HG03432 (cell line): ENCODE results near the gene TXLNA.
A peak's percentile ranks its signal among the peaks of the same experiment; 100 is the strongest.

Source experiments
- ATAC-seq: cut with Tn5 transposase; IDR thresholded peaks from one replicate; pipeline ENCODE4 v1.9.1; 2021; ENCODE audit warnings: mild to moderate bottlenecking, moderate library complexity; ENCODE audit not compliant: unreplicated experiment

The TXLNA gene

GRCh38 chr1:32208469-32208868 lies 29.0 kb downstream of the TXLNA start:
- ATAC-seq, result no peak

DNA sequence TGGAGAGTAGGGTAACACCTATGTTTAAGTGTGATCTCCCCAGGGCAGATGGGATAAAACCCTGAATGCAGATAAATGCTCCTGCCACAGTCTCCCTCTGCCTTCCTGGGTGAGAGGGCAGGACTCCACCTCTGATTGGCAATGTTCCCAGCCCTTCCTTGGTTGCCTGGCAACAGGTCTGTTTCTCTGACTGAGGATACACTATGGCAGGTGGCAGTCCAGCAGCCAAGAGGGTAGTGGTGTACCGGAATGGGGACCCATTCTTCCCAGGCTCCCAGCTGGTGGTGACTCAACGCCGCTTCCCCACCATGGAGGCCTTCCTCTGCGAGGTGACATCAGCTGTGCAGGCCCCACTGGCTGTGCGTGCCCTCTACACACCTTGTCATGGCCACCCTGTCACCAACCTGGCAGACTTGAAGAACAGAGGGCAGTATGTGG lies 29.4 kb downstream of the TXLNA start, which contains the start of gene DCDC2B:
TSS of gene DCDC2B (plus strand) at position 199 of the 438 bp plus-strand sequence. CDS start at position 204, 5 bp downstream.
- ATAC-seq, result no peak

DNA sequence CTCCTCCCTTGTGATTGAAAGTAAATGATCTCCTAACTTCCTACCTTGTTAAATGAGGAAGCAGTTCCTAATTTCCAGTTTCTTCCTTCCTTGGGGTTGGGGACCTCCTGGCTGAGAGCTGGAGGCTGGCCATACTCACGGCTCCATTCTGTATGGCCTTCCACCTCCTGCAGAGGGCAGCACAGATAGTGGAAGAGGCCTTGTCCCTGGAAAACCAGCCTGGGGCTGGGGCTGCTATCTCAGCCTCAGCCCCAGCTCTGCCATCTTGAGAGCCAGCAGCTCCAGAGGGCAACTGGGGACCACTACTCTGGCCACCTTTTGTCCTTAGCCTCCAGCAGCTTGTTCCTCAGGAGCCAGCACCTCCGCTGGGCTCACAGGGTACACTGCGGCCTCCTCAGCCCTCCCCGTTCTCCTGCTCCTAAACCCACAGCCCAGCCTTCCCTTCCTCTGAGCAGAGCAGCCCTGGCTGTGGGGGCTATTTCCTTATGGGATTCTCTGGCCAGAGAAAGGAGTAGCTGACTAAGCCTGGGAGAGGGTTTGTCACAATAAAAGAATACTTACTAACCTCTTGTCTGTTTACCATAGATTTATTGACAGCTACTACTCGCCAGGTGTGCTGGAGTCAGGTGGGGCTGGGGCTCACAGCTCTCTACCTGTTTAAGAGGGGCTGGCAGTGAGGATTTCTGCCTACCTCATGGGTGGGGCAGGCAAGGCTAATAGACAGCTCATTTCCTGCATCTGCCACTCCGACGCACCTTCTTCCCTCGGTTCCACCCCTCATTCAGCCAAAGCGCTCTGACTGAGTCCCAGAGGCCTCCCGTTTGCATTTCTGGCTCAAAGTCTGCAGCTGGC lies 36.4 kb downstream of the TXLNA start:
- ATAC-seq, result no peak

DNA sequence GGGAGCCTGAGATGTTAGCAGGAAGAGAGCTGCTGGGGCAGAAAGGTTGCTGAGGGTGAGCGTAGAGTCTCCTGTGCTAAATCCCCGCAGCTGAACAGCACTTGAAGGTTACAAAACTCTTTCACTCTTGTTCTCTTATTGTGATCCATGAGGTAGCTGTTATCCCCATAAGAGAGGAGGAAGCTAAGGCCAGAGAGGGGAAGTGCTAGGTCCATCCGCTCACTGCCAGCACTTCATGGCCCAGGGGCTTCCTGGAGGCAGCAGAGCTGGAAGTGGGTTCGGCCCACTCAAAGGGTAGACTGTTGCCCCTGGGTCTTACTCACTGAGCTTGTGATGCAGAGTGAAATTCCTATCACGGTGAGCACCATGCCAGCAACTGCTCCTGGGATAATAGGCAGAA lies 37.1 kb downstream of the TXLNA start:
- ATAC-seq, result no peak

- ATAC-seq, result no peak
These were observed 39.5 kb downstream of the TXLNA start for GRCh38 chr1:32219022-32219421.

DNA sequence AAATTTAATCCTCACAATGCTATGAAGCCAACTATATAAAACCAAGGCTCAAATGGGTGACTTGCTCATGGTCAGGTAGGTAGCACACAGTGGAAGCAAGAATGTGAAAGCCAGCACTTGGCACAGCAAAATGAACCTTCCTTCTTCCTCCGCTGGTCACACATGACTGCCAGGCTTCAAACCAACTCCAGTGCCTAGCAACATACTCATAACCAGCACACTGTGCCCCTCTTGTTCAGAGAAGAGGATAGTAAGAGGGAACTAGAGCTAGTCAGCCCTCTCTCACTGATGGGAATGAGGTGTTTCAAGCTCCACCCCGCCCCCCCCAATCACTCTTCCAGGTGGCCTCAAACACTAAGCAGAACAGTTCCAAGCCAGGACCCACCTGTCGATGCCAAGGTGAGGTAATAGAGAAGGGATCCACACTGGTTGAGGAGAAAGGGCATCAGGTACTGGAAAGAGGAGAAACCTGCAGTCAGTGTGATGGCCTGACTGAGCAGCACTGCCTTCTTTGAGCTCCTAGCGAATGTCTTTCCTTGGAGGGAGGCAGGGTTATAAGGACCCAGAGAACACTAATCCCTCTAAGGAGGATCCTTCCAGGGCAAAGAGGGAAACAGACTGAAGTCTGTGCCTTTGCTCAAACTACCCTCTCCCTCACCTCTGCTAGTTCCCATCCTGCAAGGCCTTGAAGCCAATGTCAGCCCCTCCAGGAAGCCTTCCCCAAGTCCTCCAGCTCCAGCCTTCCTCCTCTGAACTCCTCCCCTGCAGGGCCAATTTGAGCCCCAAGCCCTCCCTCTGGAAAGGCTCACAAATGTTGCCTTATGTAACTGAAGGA lies 41.5 kb downstream of the TXLNA start:
- no peak for ATAC-seq

DNA sequence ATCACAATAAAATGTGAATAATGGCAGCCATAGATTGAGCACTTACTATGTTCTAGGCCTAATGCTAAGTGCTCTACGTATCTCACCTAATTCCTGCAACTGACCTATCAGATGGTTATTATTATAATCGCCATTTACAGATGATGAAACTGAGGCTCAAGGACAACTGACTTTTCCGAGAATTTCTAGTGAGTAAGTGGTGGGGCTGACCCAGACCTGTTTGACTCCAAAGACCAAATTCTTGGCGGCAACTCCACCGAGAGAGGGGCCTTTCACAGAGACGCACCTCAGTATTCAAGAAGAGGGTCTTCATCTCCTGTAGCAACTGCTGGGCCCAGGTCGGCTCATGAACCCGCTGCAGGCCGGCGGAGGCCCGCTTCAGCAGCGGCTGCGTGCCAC lies 42.1 kb downstream of the TXLNA start:
- no peak for ATAC-seq

GRCh38 chr1:32221980-32222755 lies 42.7 kb downstream of the TXLNA start, which contains the start of the genes EIF3I and TMEM234:
Gene EIF3I, plus strand, starts transcription at chr1:32222407. Its CDS starts 35 bp downstream, at chr1:32222442.
Gene TMEM234, minus strand, starts transcription at chr1:32222353. Its CDS starts 31 bp downstream, at chr1:32222322.
- ATAC-seq, result peak; percentile 88

DNA sequence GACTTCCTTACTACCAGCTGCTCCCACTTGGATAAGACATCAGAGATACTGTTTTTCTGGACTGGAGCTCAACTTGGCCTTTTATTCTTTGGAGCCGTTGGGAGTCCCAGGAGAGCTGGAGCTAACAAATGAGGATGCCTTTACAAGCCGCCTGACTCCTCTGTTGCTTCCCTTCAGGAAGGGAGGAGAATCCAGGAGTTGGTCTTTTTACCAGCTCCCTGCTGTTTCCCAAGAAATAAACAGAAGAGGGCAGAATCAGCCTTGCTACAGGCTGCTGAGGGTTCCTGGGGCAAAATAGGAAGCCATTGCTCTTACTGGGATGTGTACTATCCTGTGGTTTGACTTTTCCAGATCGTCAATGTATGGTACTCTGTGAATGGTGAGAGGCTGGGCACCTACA lies 44.2 kb downstream of the TXLNA start:
- ATAC-seq, result no peak

- no peak for ATAC-seq
These were observed 44.8 kb downstream of the TXLNA start for GRCh38 chr1:32224285-32224684.

DNA sequence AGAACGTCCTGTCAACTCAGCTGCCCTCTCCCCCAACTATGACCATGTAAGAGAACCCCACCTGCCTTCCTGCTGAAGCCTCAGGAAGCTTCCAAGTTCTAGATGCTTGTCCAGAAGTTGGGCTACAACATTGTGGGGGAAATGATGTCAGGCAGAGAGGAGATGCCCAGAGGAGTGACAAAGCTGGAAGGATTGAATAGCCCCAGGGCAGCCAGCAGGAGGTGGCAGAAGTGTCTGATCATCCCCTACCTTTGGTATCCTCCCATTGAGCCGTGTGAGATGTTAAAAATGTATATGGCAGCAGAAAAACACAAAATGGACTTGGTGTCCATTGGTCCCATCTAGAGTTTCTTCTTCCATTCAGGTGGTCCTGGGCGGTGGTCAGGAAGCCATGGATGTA lies 49.3 kb downstream of the TXLNA start:
- no peak for ATAC-seq

DNA sequence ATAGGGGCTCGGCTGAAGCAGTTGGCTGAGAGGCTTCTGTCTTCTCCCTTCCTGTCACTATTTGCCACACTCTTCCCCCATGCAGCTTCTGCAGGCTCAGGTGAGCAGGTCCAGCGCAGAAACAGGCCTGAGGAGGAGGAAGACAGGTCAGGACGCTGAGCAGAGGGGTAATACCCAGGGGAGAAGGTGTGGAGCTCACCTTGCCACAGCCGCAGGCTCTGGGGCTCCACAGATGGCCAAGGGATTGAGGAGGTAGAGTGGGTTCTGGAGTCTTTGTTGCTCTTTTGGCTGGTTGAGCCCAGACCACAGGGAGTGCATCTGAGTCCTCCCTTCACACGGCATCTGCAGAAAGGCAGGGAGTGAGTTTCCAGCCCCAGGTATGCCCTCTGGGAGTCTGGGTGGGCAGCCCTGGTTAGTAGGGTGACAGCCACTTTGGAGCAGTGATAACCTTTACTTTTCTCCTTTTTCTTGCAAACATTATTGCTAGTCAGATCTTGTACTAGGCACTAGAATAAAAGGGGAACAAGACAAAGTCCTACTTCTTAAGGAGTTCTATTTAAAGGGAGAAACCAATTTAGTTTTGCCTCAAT lies 52.5 kb downstream of the TXLNA start:
- ATAC-seq, result no peak

DNA sequence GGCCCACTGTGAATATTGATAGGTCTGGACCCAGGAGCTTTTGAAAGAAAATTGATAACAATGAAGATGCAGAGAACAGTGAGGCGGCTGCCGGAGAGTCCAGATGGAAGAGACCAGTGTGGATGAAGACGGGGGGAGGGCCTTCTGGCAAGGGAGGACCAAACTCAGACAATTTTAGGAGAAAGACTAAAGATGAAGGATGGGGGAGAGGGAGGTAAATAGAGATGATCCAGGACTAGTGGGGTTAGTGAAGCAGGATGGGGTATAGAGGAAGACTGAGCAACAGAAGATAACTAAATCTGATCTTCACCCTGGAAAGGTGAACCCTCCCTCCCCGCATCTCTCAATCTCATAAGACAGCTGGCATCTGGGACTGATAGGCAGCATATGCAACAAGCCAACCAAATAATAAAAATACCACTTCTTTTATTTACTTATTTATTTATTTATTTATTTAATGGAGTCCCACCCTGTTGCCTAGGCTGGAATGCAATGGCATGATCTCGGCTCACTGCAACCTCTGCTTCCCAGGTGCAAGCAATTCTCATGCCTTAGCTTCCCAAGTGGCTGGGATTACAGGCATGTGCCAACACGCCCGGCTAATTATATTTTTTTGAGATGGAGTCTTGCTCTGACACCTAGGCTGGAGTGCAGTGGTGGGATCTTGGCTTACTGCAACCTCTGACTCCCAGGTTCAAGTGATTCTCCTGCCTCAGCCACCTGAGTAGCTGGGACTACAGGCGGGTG lies 53.3 kb downstream of the TXLNA start:
- ATAC-seq, result no peak

DNA sequence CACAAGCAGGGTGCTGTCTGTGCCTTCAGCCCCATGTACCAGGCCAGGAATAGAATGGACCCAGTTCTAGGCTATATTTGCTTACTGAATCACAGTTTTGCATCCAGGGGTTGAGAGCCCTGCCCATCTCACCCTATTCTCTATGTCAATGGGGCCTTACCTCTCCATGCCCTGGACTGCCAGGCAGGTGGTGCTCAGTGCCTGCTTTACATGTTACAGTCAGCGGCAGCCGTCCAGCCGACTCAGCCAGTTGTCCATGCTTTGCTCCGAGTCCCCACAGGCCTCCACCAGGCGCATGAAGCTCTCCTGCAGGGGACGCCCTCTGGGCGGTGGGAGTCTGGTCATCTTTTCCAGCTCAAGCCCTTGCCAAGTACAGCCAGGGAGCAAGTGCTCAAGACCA lies 55.3 kb downstream of the TXLNA start:
- ATAC-seq, result no peak

GRCh38 chr1:32239337-32239736 lies 59.9 kb downstream of the TXLNA start:
- ATAC-seq, result no peak

- no peak for ATAC-seq
These were observed 60.3 kb downstream of the TXLNA start for GRCh38 chr1:32239790-32240139.

- peak; percentile 66 for ATAC-seq
These were observed 60.9 kb downstream of the TXLNA start for GRCh38 chr1:32240140-32240951.

DNA sequence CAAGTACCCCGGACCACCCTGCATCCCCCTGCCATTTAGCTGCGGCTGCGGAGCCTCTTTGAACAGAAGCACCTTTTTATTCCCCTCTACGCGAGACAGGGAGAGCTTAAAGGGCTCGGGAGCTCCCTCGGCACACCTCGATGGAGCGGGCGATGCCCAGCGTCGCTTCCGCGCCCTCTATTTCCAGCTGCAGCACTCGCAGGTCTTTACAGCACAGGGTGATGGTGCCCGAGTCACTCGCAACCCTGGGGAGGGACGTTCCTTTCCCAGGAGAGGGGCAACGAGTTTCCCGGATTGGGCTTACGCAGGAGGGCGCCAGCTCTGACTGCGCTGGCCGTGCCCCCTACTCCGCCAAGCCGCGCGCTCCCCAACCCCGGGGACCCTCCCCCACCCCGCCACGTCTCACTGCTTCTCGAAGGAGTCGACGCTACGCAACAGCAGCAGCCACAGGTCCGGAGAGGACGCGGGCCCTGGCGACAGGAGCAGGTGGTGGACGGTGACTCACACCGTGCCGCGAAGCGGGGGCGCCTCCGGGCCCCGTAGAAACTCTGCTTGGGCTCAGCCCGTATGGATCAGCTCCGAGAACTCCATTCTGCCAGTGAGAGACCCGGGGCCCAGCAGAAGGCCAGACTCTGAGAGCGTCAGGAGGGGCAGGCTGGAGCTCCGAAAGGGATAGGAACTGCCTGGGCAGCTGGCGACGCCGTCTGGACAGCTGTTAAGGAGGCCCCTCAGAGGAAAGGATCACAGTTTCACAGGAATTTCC lies 61.7 kb downstream of the TXLNA start:
- peak; percentile 56 for ATAC-seq
